Mammary epithelial cell (primary cell): ENCODE data around the gene INPP5F.

Source experiments
- CTCF ChIP-seq, 2 donors: IDR thresholded peaks in 1 of 2; conservative IDR thresholded peaks in 1 of 2; 2 replicates each; pipeline ENCODE4 v1.5.1; 2011 to 2012; ENCODE audit warnings: inconsistent platforms in 2 of 2, low read length in 2 of 2, mild to moderate bottlenecking in 2 of 2, control low read depth in 1 of 2, low read depth in 1 of 2; ENCODE audit not compliant: insufficient read depth in 1 of 2; ENCODE audit errors: extremely low read depth in 1 of 2
- EZH2 ChIP-seq: IDR thresholded peaks from 2 replicates; pipeline ENCODE4 v1.6.1; 2012; ENCODE audit warnings: low read length, inconsistent platforms, borderline replicate concordance

DNA sequence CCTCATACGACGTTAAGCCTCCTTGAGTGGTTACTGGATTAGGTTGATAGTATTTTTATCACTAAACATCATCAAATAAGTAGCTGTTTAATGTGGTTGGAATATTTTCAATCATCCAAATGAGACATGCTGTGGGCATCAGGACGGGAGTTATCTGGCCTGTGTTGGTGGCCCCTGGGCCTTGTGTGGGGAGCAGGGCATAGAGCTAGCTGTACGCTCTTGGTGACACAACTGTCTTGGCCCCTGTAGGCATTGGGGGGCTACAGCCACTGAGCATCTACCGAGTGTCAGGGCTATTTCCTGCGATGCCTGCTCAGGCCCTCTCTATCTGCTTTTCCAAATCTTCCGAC is 46.4 kb upstream of the INPP5F start:
- TF ChIP-seq CTCF (conservative IDR thresholded peaks at IDR 0.05 in 1 of 2, IDR thresholded peaks at IDR 0.05 in 1 of 2; ENCODE audit: extremely low read depth in 1 of 2, insufficient read depth in 1 of 2, low read depth in 1 of 2, low read length in 2 of 2) (no peak), EZH2 (no peak)
